ENCODE measurements around the gene MSX1. TPM values are rescaled to one million over a fixed set of nuclear protein-coding genes. Genes with fewer than 3 reads are reported as not detected.

The MSX1 gene
- total RNA-seq, 1 donor from 2014 or later = 0.15 TPM

- DNase-seq (ENCODE audit: low read depth) = no peak
Measured at GRCh38 chr4:4912155-4912554, 52.7 kb downstream of the MSX1 start.

DNA sequence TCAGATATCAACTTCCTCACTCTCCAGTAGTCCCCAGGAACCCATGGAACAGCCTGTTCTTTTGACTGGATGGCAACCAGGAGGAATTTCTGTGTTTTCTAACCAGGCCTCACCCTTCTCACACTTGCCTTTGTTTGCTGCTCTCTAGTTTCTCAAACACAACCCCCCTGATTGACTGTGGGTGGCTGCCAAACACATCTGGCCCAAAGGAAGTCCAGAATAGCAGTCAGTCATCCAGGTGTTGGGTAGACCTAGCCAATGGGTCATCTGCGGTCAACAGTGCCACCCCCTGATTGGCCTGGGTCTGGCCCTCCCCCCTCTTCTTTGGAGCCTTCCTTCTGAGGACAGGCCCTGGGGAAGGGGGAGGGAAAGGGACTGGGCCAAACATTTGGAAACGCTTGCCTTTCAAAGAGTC lies 53.7 kb downstream of the MSX1 start:
- DNase-seq (ENCODE audit: low read depth) = no peak

Other genes with a start within 250 kb of the MSX1 start
- gene CYTL1, start 159.8 kb downstream of the MSX1 start, total RNA-seq = 5.0 TPM in 1 of 2 replicates, not detected in the other
- gene STK32B, start 191.8 kb downstream of the MSX1 start, total RNA-seq = 9.7 and 13.6 TPM in 2 replicates